HG02870 (cell line): ENCODE results near the gene TPCN2.
"Not testable (repeated sequence)": the region's sequence is repeated elsewhere in the genome, so short reads cannot be mapped to it uniquely, and the experiment has no call there.

ENCODE experiments used
- ATAC-seq: cut with Tn5 transposase; IDR thresholded peaks from one replicate; pipeline ENCODE4 v1.9.1; 2021; ENCODE audit warnings: mild to moderate bottlenecking, moderate library complexity; ENCODE audit not compliant: unreplicated experiment

TPCN2 gene

DNA sequence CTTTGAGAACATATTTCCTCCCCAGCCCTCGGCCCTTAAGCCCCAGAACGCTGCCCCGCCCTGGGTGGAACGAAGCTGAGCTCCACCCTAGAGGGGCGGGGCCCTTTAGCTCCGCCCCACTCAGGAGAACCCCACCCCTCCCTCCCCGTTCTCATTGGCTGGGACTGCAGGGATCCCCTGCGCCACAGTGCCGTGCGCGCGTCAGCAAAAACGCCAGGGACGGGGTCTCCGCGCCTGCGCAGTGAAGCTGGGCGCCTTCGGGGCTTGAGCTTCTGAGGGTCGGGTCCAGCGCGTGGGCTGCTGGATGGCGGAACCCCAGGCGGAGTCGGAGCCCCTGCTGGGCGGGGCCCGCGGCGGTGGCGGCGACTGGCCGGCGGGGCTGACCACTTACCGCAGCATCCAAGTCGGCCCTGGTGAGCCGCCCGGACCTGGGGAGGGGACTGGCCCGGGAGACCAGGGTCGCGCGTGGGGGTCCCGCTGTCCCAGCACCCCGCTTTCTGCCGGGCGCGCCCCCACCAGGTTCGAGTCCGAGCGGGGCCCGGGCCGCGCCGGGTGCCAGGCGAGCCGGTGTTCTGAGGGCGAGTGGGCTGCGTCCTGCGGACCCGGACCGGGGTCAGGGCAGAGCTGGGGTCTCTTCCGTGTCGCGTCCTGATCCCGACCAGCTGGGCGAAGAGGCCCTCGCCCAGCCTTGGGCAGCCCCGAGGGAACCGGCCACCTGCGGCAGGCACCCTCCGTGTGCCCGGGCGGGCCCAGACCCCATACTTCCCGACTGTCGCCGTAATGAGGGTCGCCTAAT, at the start of gene TPCN2:
TSS of gene TPCN2 (plus strand) at position 239 of the 796 bp plus-strand sequence. CDS start at position 305, 66 bp downstream.
- ATAC-seq: peak; percentile 84

DNA sequence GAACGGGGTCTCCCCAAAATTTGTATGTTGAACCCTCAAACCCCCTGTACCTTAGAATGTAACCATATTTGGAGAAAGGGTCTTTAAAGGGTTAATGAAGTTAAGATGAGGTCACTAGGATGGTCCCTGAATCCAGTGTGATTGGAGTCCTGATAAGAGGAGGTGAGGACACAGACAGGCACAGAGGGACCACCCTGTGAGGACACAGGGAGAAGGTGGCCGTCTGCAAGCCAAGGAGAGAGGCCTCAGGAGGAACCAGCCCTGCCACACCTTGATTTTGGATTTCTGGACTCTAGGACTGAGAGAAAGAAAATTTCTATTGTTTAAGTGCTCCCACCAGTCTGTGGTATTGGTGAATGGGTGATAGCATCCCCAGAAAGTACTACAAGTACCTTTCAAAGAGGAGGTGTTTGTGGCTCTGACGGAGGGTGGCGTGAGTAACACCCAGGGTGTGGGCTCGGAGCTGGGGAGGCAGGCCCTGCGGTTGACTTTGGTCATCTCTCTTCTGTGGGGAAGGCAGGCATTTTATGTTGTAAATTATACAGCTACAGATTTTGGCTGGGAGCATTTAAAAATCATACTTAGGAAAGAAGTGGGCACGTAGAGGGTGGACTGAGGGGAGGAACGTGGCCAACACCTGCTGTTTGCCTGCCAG, 49.5 kb upstream of the TPCN2 start:
- ATAC-seq: no peak

DNA sequence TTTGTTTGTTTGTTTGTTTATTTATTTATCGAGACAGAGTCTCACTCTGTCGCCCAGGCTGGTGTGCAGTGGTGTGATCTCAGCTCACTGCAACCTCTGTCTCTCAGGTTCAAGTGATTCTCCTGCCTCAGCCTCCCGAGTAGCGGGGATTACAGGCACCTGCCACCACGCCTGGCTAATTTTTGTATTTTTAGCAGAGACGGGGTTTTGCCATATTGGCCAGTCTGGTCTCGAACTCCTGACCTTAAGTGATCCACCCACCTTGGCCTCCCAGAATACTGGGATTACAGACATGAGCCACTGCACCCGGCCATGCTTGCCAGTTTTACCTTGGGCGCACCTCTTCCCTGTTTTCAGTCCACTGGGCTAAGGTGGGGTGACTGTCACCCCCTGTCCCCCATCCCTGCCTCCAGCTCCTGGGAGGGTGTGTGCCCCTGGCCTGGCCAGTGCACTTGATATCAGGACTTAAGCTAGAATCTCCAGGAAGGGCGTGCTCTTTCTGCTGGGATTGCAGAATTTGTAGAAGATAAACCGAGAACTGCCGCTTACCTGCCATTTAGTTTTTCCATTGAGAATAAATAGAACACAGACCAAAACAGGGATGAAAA, 48.9 kb upstream of the TPCN2 start:
- ATAC-seq: not testable (repeated sequence)

DNA sequence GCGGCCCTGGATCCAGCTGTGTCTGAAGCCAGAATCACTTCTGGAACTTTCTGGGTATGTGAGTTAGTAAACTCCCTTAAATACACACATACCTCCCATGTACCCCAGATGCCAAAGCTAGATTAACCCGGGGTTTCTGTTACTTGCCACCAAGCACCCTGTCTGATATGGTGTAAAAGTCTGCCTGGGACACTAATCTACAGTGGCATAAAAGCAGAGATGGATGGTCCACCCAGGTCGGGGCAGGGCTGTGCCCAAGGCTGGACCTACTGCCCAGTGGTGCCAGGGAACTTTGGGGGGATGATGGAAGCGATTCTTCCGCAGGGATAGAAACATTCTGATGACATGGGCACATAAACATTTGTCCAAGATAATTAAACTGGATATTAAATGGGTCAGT, 48.3 kb upstream of the TPCN2 start:
- no peak for ATAC-seq

DNA sequence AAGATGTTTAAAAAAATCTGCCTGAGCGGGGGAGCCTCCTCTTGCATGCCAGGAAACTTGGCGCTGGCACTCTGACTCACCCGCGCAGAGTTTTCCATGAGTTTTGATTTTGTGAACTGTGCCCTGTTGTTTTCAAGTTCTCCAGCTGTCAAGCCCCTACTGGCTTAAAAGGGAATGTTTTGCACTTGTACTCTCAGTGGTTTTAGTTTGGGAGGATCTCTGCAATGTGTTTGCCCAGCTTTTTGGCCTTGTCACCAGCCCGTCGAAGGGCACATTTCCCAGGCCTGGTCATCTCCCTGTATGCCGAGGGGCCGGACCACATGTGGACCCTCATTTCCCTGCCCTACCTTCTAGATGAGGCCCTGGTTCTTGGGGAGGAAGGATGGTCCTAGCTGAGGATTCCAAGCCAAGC, 47.9 kb upstream of the TPCN2 start:
- no peak for ATAC-seq

DNA sequence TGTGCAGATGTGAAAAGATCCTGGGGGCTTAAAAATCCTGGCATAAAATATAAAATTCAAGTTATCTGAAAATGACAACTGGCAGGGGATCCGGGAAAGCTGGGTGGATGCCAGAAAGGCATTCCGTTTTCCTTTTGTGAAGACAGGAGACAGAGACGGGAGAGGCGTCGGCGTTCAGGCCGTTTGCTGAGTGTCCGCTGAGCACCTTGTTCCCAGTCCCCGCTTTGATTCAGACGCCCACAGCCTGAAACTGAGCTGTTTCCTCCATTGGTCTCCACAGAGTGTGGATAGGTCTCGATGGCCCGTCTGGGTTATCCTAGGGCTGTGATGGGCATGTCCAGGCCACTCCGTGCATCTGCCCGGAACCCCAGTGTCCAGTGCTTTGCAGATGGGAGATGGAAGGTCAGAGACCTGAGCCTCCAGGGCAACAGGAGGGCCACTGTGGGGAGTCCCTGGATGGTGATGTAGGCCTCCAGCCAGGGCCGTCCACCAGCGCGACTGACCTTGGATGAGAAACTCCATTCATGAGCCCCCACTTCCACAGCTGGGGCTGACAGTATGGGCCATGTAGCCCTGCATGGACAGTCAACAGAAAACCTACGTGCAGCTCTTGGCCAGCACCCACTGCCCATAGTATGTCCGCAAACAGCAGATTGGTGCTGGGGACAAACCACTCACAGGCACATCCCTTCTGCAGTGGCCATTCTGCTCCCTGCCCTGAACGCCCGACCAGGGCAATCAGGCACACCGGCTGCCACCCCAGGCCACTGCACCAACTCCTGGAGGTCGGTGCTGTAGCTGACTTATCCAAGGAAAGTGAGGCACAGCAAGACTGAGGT, 47.3 kb upstream of the TPCN2 start:
- no peak for ATAC-seq

DNA sequence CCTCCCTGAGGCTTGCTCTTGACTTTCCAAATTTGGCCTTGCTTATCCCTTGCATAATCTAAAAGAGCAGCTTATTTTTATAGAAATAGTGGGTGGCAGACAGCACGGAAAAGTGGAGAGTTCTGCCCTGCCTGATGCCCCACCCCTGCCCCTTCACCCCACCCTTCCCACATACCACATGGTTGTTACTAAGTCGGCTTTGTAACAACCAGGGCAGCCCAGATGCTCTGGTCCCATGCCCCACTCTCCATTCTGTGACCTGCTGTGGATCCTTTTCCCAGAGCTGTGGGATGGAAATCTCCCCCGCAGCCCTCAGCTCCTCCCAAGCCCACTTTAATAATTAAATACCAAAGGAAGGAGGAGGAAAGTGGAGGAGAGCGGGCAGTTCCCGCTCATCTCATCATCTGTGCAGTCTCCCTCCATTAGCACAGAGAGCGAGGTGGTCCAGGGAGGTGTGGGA, 46.6 kb upstream of the TPCN2 start:
- no peak for ATAC-seq

DNA sequence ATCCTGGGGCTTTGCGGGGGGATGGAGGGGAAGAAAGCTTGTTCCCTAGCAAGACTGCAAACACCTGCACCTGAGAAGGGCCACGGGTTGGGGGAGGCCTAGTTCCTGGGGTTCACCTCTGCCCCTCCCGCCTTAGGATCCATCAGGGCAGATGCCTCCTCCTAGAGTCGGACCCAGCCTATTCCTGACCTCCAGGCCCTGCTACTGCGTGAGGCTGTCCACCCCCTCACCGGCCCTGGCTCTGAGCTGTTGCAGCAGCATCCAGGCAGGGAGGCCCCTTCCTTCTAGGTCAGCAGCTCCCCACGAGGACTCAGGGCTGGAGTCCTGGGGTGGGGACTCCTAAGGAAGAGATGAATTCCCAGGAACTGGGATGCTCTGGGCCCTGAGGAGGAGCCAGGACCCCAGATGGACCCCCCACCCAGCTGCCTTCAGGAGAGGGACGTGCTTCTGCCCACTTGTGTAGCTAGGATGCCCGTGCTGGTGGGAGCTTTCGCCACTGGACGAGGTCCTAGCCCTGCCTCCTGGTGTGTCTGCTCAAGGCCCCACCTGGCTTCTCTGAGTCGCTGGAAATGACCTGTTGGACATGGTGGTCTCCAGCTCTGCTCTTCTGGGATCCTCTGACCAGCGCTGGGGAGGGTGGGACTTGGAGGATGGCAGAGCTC, 46.0 kb upstream of the TPCN2 start:
- ATAC-seq: no peak

DNA sequence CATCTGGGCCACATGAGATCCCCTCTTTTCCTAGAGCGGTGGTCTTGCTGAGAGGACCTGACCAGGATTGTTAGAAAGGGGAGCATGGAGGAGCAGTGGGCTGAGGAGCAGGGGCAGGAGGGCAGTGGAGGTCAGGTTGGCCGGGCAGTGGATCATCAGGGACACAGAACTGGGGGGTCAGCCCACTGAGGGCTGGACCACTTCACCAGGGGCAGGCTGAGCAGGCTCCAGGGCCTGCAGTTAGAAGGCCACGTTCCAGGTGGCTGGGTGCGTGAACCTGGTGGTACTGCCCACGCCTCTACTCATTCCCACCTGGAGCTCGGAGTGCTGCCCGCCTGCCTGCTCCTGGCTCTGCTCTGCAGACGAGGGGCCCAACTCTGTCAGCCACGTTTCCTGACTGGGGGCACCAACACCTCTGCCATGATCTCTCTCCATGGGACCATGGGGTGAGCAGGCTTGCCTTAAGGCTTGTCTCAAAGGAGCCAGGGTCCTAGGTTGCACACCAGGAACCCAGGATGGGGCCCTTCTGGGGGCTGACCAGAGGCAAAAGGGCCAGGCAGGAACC, 45.3 kb upstream of the TPCN2 start:
- ATAC-seq: no peak

DNA sequence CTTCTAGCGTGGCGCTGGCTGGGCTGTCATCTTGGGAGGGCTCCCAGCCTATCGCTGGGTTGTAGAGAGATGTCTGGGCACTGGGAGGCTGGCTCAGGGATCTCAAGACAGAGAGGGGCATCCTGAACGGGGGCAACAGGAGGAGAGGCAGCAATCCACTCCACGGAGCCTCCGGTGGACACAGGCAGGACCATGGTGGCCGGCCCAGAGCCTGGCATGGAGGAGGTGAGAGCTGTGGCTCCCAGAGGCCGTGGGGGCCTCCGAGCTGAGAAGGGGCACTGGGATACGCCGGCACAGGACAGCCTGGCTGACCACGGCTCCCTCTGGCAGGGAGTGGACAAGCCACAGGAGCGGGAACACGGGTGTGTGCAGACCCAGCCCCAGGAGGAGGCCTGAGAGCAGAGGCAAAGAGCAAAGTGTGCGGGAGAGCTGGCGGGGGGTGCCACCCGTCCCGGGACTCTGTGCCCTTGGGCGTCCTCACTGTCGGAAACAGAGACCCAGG, 44.8 kb upstream of the TPCN2 start:
- ATAC-seq: no peak

DNA sequence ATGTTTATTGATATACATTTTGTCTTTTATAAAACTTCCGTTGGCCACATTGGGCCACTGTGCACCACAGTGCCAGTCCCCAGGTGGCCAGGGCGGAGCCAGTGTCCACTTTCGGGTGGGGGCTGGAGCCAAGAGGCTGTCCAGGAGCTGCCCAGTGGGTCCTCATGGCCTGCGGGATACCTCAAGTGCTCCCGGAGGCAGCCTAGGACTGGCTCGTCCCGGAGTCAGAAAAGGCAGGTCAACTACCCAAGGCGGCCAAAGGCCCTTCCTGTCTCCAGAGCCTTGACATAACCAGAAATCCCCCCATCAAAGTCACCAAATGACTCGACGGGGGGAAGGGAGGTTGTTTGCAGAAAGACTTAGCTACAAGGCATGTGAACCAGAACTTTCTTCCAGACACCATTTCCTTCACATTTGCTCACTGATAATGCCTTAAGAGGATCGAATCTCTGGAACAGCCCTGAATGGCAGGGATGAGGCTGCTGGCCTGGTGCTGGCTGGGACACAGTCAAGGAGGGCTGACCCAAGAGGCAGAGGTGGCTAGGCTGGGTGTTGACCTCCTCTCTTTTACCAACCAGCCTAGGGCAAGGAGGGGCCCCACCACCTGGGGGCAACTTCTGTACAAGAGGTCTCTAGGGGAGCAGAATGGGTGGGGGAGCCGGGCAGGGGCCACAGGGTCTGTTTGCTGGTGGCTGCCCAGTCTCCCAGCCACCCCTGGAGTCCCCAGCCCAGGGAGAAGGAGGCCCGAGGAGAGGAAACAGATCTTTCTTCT, 44.1 kb upstream of the TPCN2 start:
- ATAC-seq: no peak

DNA sequence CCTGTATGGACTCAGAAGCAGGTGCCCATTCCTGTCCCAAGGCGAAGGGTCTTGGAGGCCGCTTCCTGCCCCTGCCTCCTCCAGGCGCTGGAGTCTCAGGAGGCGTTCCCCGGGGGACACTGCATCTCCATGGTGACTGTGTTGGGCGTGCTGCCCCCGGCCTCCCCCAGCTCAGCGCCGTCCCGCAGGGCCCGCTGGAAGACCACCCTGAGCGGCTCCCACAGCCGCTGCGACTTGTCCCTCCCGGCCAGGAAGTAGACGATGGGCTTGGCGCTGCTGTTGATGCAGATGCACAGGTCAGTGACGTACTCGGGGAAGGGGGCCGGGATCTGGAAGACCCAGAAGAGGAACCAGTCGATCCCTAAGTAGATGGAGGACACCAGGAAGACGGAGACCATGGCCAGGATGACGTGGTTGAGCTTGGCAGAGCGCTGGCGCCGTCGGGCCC, 43.5 kb upstream of the TPCN2 start:
- ATAC-seq: no peak

DNA sequence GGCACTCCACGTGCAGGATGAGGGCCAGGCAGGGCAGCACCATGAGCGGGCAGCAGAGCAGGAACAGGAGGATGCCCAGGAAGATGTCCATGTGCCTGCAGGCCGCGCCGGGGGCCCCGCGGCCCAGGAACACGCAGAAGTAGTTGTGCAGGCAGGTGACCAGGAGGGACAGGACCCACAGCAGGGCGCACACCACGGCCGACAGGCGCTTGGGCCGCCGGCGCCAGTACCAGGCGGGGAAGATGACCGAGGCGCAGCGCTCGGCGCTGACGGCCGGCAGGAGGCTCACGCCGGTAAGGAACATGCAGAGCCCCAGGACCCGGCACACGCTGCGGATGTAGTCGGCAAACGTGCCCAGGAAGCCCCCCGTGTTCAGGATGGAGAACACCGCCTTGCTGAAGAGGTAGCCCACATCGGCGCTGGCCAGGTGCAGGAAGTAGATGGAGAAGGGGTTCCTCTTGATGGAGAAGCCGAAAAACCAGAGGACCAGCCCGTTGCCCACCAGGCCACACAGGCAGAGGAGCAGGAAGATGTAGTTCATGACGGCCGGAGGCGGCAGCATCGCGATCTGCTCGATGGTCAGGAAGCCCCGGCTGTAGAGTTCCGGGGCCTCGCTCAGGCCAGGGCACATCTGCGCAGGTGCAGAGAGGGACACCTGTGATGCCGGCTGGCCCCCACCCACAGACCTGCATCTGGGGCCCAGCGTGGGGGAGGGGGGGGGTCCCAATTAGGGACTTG, 42.9 kb upstream of the TPCN2 start:
- ATAC-seq: no peak

DNA sequence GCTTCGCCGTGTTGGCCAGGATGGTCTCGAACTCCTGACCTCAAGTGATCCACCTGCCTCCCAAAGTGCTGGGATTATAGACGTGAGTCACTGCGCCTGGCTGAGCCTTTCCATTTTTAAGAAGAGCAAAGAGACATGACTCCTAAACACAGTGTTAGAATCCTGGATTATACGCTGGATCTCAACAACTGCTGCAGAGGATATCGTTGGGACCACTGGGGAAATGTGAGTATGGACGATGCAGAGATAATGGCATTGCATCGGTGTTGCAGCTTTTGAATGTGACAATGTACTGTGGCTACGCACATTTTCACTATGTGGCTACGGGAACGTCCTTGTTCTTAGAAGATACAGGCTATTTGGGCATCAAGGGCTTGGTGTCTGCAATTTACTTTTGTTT, 41.9 kb upstream of the TPCN2 start:
- no peak for ATAC-seq

DNA sequence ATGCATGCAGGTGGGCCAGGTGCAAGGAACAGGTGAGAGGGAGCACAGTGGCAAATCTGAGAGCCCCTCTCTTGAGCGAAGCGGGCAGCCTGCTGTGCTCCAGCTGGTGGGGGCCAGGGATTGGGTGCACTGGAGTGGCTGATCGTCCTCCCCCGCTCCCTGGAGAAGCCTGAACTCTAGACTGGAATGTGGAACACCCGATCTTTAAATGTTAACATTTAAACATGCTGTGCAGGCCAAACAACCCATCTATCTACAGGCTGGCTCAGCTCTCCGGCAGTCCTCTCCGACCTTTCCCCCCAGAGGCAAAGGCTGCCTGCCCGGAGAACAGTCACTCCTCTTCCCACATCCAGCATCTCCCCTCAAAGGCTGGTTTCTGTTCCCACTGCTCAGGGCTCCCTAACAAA, 40.8 kb upstream of the TPCN2 start:
- ATAC-seq: no peak

DNA sequence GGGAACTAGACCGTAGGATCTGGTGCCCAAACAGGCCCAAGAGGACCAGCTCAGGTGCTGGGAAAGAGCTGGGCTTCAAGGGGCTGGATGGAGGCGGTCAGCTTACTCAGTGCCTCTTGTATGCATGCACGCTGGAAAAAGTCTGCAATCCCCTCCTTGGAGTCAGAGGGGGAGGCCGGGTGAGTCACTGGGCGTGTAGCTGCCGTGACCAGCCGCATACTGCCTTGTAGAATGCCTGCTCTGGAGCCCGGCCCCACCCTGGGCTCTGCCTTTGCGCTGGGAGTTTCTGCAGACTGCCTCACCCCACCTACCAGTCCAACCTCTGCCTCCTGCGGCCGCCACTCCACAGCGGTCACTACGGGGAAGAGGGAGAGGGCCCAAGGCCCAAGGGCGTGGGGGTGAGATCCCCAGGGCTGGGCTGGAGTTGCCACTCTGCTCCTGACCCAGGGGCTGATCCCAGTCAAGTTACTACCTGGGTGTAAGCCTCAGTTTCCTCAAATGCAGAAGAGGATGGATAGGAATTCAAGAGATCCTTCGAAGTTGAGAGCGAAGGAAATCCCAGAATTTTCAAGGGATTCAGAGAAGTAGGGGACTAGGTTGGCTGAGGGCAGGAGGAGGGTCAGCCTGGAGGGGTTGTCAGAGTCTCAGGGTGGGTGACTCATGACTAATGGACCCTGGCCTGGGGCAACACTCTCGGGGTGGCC, 39.8 kb upstream of the TPCN2 start:
- ATAC-seq: no peak

DNA sequence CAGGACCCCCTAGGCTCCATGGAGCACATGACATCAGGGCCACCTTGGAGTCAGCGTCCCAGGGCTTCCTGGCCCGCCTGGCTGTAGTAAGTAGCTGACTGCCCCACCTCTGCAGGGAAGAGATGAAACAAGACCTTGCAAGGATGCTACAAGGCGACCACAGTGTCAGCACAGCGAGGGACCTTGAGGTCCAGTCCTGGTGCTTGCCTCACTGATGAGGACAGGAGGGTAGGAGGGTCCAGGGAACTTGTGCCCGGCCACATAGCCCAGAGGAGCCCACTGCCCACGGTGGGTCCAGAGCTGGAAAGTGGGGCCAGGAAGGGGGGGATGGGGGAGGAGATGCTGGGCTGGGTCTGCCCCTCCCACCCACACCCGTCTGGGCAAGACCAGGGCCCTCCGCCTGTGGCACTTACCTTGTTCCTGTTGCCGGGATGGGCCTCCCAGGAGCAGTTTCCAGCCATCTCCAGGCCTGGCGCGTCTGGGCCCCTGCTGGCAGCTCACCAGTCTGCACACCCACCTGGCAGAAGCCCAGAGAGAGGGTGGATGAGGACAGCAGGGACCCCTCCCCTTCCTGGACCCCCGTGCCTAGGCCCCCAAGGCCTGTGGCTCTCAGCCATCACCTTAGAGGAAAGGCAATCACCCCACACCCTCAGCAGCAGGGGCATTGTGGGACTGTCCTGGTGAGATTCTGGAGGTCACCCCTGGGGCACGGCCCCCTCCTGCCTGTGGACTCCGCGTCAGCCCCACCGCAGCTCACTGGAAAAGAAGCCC, 39.1 kb upstream of the TPCN2 start:
- no peak for ATAC-seq
